Pancreas (tissue), 10 donors: ENCODE results near the gene ARID3A. TPM values are rescaled to one million over a fixed set of nuclear protein-coding genes. Genes with fewer than 3 reads are reported as not detected.
"Not testable (repeated sequence)": the region's sequence is repeated elsewhere in the genome, so short reads cannot be mapped to it uniquely, and the experiment has no call there.

Source experiments
- ATAC-seq, 4 donors: fragments of 200-7000 bp; cut with Tn5 transposase; one replicate each; pipeline versions ENCODE4 v1.8.0 to v1.9.1; 2020; ENCODE audit warnings: mild to moderate bottlenecking in 4 of 4, moderate library complexity in 4 of 4
- DNase-seq, 6 donors: peaks; one replicate each; pipeline ENCODE4 v3.0.0-alpha.2; 2020
- FAIRE-seq: peaks from 2 replicates; lab custom pipeline; 2012; peaks lifted over from hg19 to GRCh38; lab: Jason Lieb, UNC
- H3K27ac ChIP-seq, 4 donors: fragments of 200-600 bp; sonication (generic); 1 replicate in 3 of 4; 2 replicates in 1 of 4; pipeline versions ENCODE4 v1.5.0 to v1.8.0; 2020
- H3K27me3 ChIP-seq, 4 donors: fragments of 200-600 bp; one replicate each; pipeline ENCODE4 v1.8.0; 2021
- H3K36me3 ChIP-seq, 3 donors: fragments of 200-600 bp; sonication (generic) in 1 of 3; one replicate each; pipeline versions ENCODE4 v1.5.0 to v1.8.0; 2020 to 2021
- H3K4me1 ChIP-seq, 3 donors: fragments of 200-600 bp; one replicate each; pipeline ENCODE4 v1.8.0; 2021
- H3K4me3 ChIP-seq, 4 donors: fragments of 200-600 bp; sonication (generic) in 2 of 4; one replicate each; pipeline versions ENCODE4 v1.5.0 to v1.8.0; 2020 to 2021
- H3K9me3 ChIP-seq, 4 donors: fragments of 200-600 bp; one replicate each; pipeline ENCODE4 v1.8.0; 2021
- WGBS, 2 donors: extraction: QIAGEN DNeasy Blood & Tissue Kit; methylation state at CpG; one replicate each; pipeline ENCODE4 v1.1.7; 2013; 5-methylcytosine and 5-hydroxymethylcytosine counted together
- intact Hi-C, 3 donors: fragments of 100-400 bp; cut with DNase I; formaldehyde crosslinking; loops; one replicate each; pipeline versions ENCODE4 v1.11.1 to v1.14.2; 2022
- polyA plus RNA-seq, 2 donors: library from polyadenylated mRNA; stranded (reverse); fragments of 200-250 nt; gene quantifications; one replicate each; pipeline ENCODE4 v1.2.3, GENCODE V29; 2013
- total RNA-seq, 6 donors: library from RNA; stranded (reverse); fragmentation: NEBNext Ultra II Directional in 4 of 6; extraction: Animal tissue kit (Norgen Biotek cat#: 25700) in 4 of 6; gene quantifications; one replicate each; pipeline versions ENCODE4 v1.2.1 to v1.2.4, GENCODE V29; 2021 to 2023
- TF ChIP-seq, protein P1 (sequence below), 4 donors: fragments of 200-600 bp; sonication (generic) in 3 of 4; IDR thresholded peaks; one replicate each; pipeline versions ENCODE4 v1.5.0 to v1.8.0; 2021; ENCODE audit warnings: antibody characterized with exemption in 4 of 4
- donor health status: healthy with polysubstance abuse.
- donor health status: DM: no; HTN: no; CAD: no; lungs with moderate emphysema.
- donor health status: DM: no; HTN: no; CAD: no.
- donor health status: control.
- donor health status: control.
- donor health status: Bipolar disorder and iron deficiency.
- donor health status: DM: yes; HTN: yes; CAD: no.
- donor health status: DM: no; HTN: no; CAD: no.
- donor health status: DM: no; HTN: no; CAD: no.
- donor health status: DM: yes; HTN: yes; CAD: no.

ARID3A gene
- total and polyA plus RNA-seq, 8 donors = 4.6 to 8.5 (median 7.1) TPM

DNA sequence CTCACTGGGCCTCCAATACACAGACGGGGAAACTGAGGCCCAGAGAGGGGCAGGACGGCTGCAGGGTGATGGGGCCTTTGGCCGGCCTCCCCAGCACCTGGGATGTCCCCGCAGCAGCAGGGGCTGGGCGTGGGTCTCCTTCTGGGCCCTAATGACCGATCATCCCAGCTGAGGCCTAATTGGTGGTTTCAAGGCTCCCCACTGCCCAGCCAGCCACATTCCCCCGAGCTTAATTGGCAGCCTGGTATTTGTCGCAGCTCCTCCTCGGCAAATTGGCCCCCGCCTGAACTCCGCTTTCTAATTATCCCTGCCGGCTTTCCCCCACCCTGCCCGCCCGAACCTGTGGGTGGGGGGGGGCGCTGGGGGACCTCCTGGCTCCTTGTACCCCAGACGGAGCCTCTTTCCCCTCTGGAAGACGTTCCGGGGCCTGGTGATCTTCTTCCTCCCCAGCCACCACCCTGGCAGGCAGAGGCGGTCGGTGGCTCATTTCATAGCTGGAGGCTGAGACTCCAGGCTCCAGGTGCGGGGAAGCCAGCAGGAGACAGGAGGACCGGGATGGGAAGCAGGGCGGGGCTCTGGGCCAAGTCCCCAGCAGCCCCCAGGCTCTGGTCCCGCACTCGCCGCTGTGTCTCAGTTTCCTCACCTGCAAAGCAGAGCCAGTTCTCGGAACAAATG lies 31.1 kb downstream of the ARID3A start:
- FAIRE-seq (no peak), DNase-seq (peak in 3 of 6 donors; percentile 41 to 60 (median 42)), ATAC-seq (peak in 3 of 4 donors; percentile 13 to 41 (median 36))
- TF ChIP-seq, protein P1, sequence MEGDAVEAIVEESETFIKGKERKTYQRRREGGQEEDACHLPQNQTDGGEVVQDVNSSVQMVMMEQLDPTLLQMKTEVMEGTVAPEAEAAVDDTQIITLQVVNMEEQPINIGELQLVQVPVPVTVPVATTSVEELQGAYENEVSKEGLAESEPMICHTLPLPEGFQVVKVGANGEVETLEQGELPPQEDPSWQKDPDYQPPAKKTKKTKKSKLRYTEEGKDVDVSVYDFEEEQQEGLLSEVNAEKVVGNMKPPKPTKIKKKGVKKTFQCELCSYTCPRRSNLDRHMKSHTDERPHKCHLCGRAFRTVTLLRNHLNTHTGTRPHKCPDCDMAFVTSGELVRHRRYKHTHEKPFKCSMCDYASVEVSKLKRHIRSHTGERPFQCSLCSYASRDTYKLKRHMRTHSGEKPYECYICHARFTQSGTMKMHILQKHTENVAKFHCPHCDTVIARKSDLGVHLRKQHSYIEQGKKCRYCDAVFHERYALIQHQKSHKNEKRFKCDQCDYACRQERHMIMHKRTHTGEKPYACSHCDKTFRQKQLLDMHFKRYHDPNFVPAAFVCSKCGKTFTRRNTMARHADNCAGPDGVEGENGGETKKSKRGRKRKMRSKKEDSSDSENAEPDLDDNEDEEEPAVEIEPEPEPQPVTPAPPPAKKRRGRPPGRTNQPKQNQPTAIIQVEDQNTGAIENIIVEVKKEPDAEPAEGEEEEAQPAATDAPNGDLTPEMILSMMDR (IDR thresholded peaks at IDR 0.05) = no peak
- Histone ChIP-seq H3K36me3 (no peaks in the 10 kb centered on the region), H3K27ac (peak overlapping the region; percentile 59 to 83 (median 78)), H3K27me3 (no peaks in the 10 kb centered on the region), H3K9me3 (no peaks in the 10 kb centered on the region), H3K4me1 (peaks cover 8 to 9% (median 9%) of the 10 kb centered on the region in 3 donors), H3K4me3 (peak overlapping the region in 1 of 4 donors; percentile 13)
- intact Hi-C loops = no loop called here
- 59 to 66% methylated on average over 27 of the region's 27 CpGs for WGBS, 2 donors

DNA sequence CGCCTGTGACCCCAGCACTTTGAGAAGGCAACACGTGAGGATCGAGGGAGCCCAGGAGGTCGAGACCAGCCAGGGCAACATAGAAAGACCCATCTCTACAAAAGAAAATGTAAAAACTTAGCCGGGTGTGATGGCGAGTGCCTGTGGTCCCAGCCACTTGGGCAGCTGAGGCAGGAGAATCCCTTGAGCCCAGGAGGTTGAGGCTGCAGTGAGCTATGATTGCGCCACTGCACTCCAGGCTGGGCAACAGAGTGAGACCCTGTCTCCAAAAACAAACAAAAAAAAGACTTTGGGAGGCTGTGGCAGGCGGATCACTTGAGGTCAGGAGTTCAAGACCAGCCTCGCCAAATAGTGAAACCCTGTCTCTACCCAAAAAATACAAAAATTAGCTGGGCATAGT lies 31.7 kb downstream of the ARID3A start:
- H3K27me3 ChIP-seq, DNase-seq, H3K4me3 ChIP-seq, FAIRE-seq, H3K4me1 ChIP-seq, H3K36me3 ChIP-seq, ATAC-seq, intact Hi-C loops, H3K9me3 ChIP-seq: not testable (repeated sequence)
- H3K27ac ChIP-seq = peak overlapping the region in 1 of 4 donors; percentile 83
- 93 to 94% methylated on average over 9 of the region's 9 CpGs for WGBS, 2 donors

DNA sequence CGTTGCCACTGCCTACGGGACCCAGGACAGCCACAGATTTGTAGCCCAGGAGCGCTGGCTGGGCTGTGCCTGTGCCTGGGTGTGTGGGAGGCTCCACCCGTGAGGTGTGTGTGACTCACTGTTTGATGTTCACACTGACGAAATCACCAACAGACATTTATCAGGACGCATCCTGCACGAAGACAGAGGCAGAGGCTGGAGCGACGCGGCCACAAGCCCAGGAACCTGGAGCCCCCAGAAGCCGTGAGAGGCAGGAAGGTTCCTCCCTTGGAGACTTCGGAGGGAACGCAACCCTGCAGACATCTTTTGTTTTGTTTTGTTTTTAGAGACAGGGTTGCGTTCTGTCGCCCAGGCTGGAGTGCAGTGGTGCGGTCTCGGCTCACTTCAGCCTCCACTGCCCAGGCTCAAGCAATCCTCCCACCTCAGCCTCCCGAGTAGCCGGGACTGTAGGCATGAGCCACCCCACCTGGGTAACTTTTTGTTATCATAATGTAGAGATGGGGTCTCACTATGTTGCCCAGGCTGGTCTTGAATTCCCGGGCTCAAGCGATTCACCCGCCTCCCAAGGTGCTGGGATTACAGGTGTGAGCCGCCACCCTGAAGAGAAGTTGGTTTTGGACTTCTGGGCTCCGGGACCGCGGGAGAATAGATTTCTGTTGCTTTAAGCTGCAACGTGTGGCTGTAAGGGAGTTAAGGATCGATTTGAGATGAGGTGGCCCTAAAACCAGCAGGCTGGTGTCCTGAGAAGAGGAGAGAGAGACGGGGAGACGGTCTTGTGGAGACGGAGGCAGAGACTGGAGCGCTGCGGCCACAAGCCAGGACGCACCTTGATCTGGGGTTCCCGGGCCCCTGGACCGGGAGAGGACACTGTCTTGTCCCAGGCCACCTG lies 33.4 kb downstream of the ARID3A start:
- 87 to 90% methylated on average over 36 of the region's 36 CpGs for WGBS, 2 donors
- intact Hi-C loops = no loop called here
- Histone ChIP-seq H3K4me1 (no peaks in the 10 kb centered on the region), H3K27ac (no peak overlapping the region), H3K9me3 (no peaks in the 10 kb centered on the region), H3K4me3 (no peak overlapping the region), H3K36me3 (no peaks in the 10 kb centered on the region), H3K27me3 (no peaks in the 10 kb centered on the region)
- no peak for FAIRE-seq
- ATAC-seq = no peak
- TF ChIP-seq, protein P1 (IDR thresholded peaks at IDR 0.05) = no peak
- DNase-seq = no peak

DNA sequence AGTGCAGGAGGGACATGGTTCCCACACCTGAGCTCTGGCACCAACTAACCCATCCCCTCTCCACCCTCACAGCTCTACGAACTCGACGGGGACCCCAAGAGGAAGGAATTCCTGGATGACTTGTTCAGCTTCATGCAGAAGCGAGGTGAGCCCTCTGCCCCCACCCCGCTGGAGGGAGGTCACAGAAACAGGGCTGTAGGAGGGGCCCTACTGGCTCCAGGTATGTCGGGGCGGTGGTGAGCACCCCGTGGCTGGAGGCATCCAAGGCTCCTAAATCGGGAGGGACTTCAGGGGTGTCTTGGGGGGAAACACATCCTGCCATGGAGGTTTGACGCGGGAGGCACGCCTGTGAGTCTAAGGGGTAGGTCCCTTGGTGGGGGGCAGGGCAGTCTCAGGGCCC lies 34.2 kb downstream of the ARID3A start:
- ATAC-seq (no peak), DNase-seq (peak in 1 of 6 donors; percentile 19), FAIRE-seq (no peak)
- 63 to 66% methylated on average over 12 of the region's 12 CpGs for WGBS, 2 donors
- intact Hi-C loops = no loop called here
- Histone ChIP-seq H3K36me3 (peaks cover 0 to 5% (median 0%) of the 10 kb centered on the region in 3 donors), H3K9me3 (no peaks in the 10 kb centered on the region), H3K27ac (no peak overlapping the region), H3K4me3 (no peak overlapping the region), H3K4me1 (no peaks in the 10 kb centered on the region), H3K27me3 (no peaks in the 10 kb centered on the region)
- TF ChIP-seq, protein P1 (IDR thresholded peaks at IDR 0.05) = no peak

DNA sequence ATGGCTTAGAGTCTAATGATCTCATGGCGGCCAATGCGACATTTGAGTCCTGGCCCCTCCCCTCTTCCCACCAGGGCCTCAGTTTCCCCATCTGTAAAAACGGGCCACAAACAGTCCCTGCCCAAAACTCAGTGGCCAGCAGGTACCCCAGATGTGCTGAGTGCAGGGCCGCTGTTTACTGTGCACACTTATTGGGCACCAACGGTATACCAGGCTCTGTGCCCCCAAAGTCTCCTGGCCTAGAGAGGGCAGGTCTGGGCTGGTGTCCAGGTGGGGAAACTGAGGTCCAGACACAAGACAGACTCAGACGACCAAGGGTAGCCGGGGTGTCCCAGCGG lies 34.7 kb downstream of the ARID3A start:
- H3K4me3 ChIP-seq = no peak overlapping the region
- TF ChIP-seq, protein P1 (IDR thresholded peaks at IDR 0.05) = no peak
- H3K27ac ChIP-seq = no peak overlapping the region
- H3K27me3 ChIP-seq = no peaks in the 10 kb centered on the region
- DNase-seq (no peak), FAIRE-seq (no peak), ATAC-seq (no peak)
- no peaks in the 10 kb centered on the region for H3K4me1 ChIP-seq
- H3K36me3 ChIP-seq = peaks cover 0 to 9% (median 0%) of the 10 kb centered on the region in 3 donors
- WGBS, 2 donors = 74 to 86% methylated on average over 8 of the region's 8 CpGs
- intact Hi-C loops = no loop called here
- no peaks in the 10 kb centered on the region for H3K9me3 ChIP-seq
